ENCODE data around the gene RTN4RL1. TPM values are rescaled to one million over a fixed set of nuclear protein-coding genes. Genes with fewer than 3 reads are reported as not detected.

Gene RTN4RL1
- total and polyA plus RNA-seq, 12 donors: 1.3 to 9.4 (median 6.1) TPM

DNA sequence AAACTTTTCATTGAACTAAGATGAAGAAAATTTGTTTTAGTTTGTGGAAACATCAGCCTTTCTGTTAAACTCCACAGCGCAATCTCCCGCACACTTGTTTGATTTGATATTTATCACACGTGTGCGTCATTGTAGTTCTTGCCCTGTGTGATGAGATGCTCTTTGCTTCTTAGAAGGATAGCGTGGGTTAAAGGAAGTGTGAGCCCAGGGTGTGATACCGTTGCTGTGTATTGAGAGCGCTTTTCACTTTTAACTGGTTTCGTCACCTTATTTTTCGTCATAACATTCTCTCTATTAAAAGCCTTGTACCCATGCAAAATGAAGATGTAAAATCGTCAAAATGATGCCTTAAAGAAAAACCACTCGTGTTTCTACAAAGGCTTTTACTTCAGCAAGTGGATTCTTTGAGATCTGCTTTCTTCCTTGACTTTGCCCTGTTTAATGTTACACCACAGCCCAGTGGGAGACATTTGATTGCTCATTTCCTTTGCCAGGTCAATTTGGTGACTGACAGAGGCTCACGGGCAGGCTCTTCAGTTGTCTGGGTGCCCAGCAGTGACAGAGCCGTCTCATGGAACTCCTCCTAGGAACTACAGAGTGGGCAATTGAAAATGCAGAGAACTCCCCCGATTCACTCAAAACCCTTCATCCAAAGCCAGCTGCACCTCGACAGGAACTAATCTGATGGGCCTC lies 134.2 kb downstream of the RTN4RL1 start:
- 87 to 90% (median 87%) methylated on average over 14 to 15 of the region's 15 CpGs for WGBS, 4 donors
- TF ChIP-seq, protein P1, sequence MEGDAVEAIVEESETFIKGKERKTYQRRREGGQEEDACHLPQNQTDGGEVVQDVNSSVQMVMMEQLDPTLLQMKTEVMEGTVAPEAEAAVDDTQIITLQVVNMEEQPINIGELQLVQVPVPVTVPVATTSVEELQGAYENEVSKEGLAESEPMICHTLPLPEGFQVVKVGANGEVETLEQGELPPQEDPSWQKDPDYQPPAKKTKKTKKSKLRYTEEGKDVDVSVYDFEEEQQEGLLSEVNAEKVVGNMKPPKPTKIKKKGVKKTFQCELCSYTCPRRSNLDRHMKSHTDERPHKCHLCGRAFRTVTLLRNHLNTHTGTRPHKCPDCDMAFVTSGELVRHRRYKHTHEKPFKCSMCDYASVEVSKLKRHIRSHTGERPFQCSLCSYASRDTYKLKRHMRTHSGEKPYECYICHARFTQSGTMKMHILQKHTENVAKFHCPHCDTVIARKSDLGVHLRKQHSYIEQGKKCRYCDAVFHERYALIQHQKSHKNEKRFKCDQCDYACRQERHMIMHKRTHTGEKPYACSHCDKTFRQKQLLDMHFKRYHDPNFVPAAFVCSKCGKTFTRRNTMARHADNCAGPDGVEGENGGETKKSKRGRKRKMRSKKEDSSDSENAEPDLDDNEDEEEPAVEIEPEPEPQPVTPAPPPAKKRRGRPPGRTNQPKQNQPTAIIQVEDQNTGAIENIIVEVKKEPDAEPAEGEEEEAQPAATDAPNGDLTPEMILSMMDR (IDR thresholded peaks at IDR 0.05): no peak
- TF ChIP-seq POLR2A (IDR thresholded peaks at IDR 0.05): no peak
- H3K9me3 ChIP-seq (replicated peaks in 1 of 3): no peaks in the 10 kb centered on the region
- H3K36me3 ChIP-seq (replicated peaks in 1 of 2): peaks cover 0 to 68% of the 10 kb centered on the region in 2 donors
- intact Hi-C loops (cut with DNase I): no loop called here
- H3K27ac ChIP-seq: no peak overlapping the region
- H3K27me3 ChIP-seq: no peaks in the 10 kb centered on the region
- no peaks in the 10 kb centered on the region for H3K4me1 ChIP-seq (replicated peaks in 1 of 2)
- DNase-seq: no peak
- no peak overlapping the region for H3K4me3 ChIP-seq

DNA sequence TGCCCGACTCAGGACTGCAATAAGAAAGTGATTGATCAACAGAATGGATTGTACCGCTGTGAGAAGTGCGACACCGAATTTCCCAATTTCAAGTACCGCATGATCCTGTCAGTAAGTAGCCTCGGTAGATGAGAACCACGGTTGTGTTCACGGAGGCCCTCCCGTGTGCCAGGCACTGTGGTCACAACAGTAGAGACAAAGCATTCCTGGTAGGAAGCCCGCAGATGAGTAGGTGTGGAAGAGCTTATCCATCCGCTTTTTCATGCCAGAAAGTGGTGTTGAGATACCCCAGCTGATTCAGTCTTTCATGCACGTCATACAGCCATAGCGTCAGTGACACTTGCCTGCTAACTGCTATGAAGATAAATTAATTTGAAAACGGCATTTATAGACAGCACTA lies 136.4 kb downstream of the RTN4RL1 start:
- no peaks in the 10 kb centered on the region for H3K9me3 ChIP-seq (replicated peaks in 1 of 3)
- intact Hi-C loops (cut with DNase I): no loop called here

More for the DNA sequence above, 136.4 kb downstream of the RTN4RL1 start:
- no peaks in the 10 kb centered on the region for H3K4me1 ChIP-seq (replicated peaks in 1 of 2)
- TF ChIP-seq, protein P1 (IDR thresholded peaks at IDR 0.05): no peak
- TF ChIP-seq POLR2A (IDR thresholded peaks at IDR 0.05): no peak
- H3K27ac ChIP-seq: no peak overlapping the region
- peaks cover 0 to 72% of the 10 kb centered on the region in 2 donors for H3K36me3 ChIP-seq (replicated peaks in 1 of 2)
- no peak for DNase-seq
- H3K4me3 ChIP-seq: no peak overlapping the region
- WGBS, 4 donors: 89 to 96% (median 93%) methylated on average over 14 of the region's 14 CpGs
- no peaks in the 10 kb centered on the region for H3K27me3 ChIP-seq

MicroRNAs encoded within 50 kb of the gene (microRNA counts, 767-probe panel; counts per million panel counts)
- microRNA hsa-miR-132-3p: 5,326 to 6,815 counts per million in 2 donors
- microRNA hsa-miR-212-3p: 0 counts per million in 2 donors

Small RNAs within 50 kb of the gene (microRNA-seq; reads per million reads assigned to microRNA genes)
- gene MIR132: 1,632 to 3,669 (median 2,669) reads per million in 3 donors
- gene MIR212: 85.1 to 129 (median 110) reads per million in 3 donors

Small RNAs within 50 kb of the gene (small RNA-seq; reads per million reads assigned to genes)
- gene AC090617.9 (0 reads per million in 2 donors), gene MIR132 (17.1 to 24.4 reads per million in 2 donors), gene MIR212 (12.0 to 21.9 reads per million in 2 donors), gene OVCA2 (0 reads per million in 2 donors)

Other genes starting within 250 kb of the RTN4RL1 start
- 10 to 100 TPM; 10.2 to 20.2 (median 16.2) TPM for gene SMYD4, start 195.4 kb downstream of the RTN4RL1 start, total RNA-seq
- gene SMYD4, start 195.4 kb downstream of the RTN4RL1 start, polyA plus RNA-seq: 10 to 100 TPM in 1 of 3 donors, 1 to 10 TPM in 2; 5.1 to 17.9 (median 8.4) TPM
- 100 to 1,000 TPM in 1 of 9 donors, 10 to 100 TPM in 8; 19.3 to 109 (median 23.5) TPM for gene RPA1, start 195.3 kb downstream of the RTN4RL1 start, total RNA-seq
- 10 to 100 TPM; 12.9 to 32.8 (median 14.8) TPM for gene RPA1, start 195.3 kb downstream of the RTN4RL1 start, polyA plus RNA-seq
- gene DPH1, start 4.8 kb upstream of the RTN4RL1 start, total RNA-seq: 10 to 100 TPM; 29.3 to 65.3 (median 53.3) TPM
- 100 to 1,000 TPM in 1 of 3 donors, 10 to 100 TPM in 2; 34.3 to 100 (median 69.7) TPM for gene DPH1, start 4.8 kb upstream of the RTN4RL1 start, polyA plus RNA-seq
- 10 to 100 TPM; 37.2 to 75.9 (median 60.2) TPM for gene OVCA2, start 16.7 kb upstream of the RTN4RL1 start, total RNA-seq
- gene OVCA2, start 16.7 kb upstream of the RTN4RL1 start, polyA plus RNA-seq: 100 to 1,000 TPM in 2 of 3 donors, 10 to 100 TPM in 1; 57.5 to 155 (median 102) TPM
- 10 to 100 TPM in 7 of 9 donors, 1 to 10 TPM in 2; 4.3 to 61.8 (median 30.6) TPM for gene HIC1, start 29.8 kb upstream of the RTN4RL1 start, total RNA-seq
- gene HIC1, start 29.8 kb upstream of the RTN4RL1 start, polyA plus RNA-seq: 10 to 100 TPM in 1 of 3 donors, 1 to 10 TPM in 1, under 1 TPM in 1; 0.92 to 16.7 (median 7.7) TPM